SK-N-MC (cell line): ENCODE results near the gene PCNX3.

Experiments used
- EZH2 ChIP-seq: fragments of 200-600 bp; sonication (generic); IDR thresholded peaks from one replicate; pipeline ENCODE4 v1.6.1; 2017; ENCODE audit warnings: antibody characterized with exemption
- POLR2AphosphoS5 ChIP-seq: IDR thresholded peaks from 2 replicates; pipeline ENCODE4 v1.6.1; 2012; ENCODE audit warnings: mild to moderate bottlenecking, low read depth, low read length, borderline replicate concordance

- TF ChIP-seq POLR2AphosphoS5: no peak
- TF ChIP-seq EZH2: no peak
Measured at GRCh38 chr11:65651339-65651588, 35.7 kb downstream of the PCNX3 start.
